SK-N-SH treated with all-trans-retinoic acid at 6 μM for 48 hours (cell line): ENCODE measurements around the gene PPP1R8.

Source experiments
- TOX ChIP-seq: fragments of 250-450 bp; sonication (Bioruptor Pico); IDR thresholded peaks from 2 replicates; pipeline ENCODE4 v1.8.0; 2021; ENCODE audit warnings: mild to moderate bottlenecking, moderate library complexity, borderline replicate concordance
- ZNF70 ChIP-seq: fragments of 450-650 bp; formaldehyde crosslinking; IDR thresholded peaks from 2 replicates; pipeline ENCODE4 v1.5.0; 2020; ENCODE audit warnings: mild to moderate bottlenecking, moderate library complexity
- TF ChIP-seq, protein P1 (sequence below): fragments of 250-450 bp; sonication (Bioruptor Pico); IDR thresholded peaks from 2 replicates; pipeline ENCODE4 v1.8.0; 2020; ENCODE audit warnings: mild to moderate bottlenecking, moderate library complexity, borderline replicate concordance

DNA sequence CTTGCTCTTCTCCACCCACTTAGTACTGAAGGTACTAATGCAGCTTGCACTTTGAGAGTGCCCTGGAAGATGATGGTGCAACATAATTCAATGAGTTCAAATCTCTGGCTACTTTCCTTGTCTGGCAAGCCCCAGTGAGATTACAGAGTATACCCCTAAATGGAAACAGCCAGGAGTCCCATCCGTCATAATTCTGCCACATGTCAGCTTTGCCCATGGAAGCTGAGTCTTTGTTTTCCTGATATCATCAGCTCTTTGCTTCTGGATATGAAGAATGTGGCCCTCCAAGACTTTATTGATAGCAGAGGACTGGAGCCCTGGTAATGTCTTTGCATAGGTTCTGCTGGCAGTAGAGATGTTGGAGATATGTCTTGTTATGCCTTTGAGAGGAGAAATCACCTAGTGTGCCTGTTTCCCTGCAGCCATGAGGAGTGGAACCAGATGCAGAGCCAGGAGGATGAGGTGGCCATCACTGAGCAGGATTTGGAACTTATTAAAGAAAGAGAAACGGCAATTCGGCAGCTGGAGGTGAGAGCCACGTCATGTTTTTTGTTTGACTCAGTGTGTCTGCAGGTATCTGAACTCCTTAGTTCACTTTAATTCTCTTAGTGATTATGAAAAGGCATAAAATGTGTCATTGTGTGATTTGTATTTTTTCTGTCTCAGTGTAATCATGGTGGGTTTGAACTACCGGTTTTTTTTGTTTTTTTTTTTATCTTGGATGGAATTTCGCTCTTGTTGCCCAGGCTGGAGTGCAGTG lies 18.7 kb upstream of the PPP1R8 start:
- TF ChIP-seq, protein P1, sequence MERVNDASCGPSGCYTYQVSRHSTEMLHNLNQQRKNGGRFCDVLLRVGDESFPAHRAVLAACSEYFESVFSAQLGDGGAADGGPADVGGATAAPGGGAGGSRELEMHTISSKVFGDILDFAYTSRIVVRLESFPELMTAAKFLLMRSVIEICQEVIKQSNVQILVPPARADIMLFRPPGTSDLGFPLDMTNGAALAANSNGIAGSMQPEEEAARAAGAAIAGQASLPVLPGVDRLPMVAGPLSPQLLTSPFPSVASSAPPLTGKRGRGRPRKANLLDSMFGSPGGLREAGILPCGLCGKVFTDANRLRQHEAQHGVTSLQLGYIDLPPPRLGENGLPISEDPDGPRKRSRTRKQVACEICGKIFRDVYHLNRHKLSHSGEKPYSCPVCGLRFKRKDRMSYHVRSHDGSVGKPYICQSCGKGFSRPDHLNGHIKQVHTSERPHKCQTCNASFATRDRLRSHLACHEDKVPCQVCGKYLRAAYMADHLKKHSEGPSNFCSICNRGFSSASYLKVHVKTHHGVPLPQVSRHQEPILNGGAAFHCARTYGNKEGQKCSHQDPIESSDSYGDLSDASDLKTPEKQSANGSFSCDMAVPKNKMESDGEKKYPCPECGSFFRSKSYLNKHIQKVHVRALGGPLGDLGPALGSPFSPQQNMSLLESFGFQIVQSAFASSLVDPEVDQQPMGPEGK (CRISPR knock-in tag), result no peak
- no peak for TF ChIP-seq ZNF70 (CRISPR knock-in tag)
- TF ChIP-seq TOX, result no peak
